Measurements from ENCODE around the gene DZIP1L.

- TF ChIP-seq NFYB (CRISPR knock-in tag; conservative IDR thresholded peaks at IDR 0.05; ENCODE audit: low read depth) (no peak), ZNF512 (CRISPR knock-in tag; IDR thresholded peaks at IDR 0.05; ENCODE audit: borderline replicate concordance) (no peak), CTCF (IDR thresholded peaks at IDR 0.05) (no peak), SMAD4 (CRISPR knock-in tag; IDR thresholded peaks at IDR 0.05) (no peak), IRF2 (CRISPR knock-in tag; IDR thresholded peaks at IDR 0.05; ENCODE audit: borderline replicate concordance, low read depth) (no peak), TP53 (CRISPR knock-in tag; IDR thresholded peaks at IDR 0.05) (no peak), CREB1 (CRISPR knock-in tag; IDR thresholded peaks at IDR 0.05) (no peak), ZBTB43 (CRISPR knock-in tag; IDR thresholded peaks at IDR 0.05) (no peak)
Measured at GRCh38 chr3:138089091-138089490, 26.3 kb downstream of the DZIP1L start.
